Hematopoietic multipotent progenitor cell treated with erythropoietin and hydrocortisone succinate and interleukin-3 and kit ligand, for 17 days (in vitro differentiated cells): Measurements from ENCODE around the gene ALDH3A1.

Source experiments
- DNase-seq: peaks from one replicate; pipeline ENCODE4 v3.0.0-alpha.2; 2015; ENCODE audit warnings: low spot score

The ALDH3A1 gene

GRCh38 chr17:19741832-19742457 lies 6.2 kb downstream of the ALDH3A1 start:
- no peak for DNase-seq

- no peak for DNase-seq
Measured at GRCh38 chr17:19740933-19741332, 7.2 kb downstream of the ALDH3A1 start.

- no peak for DNase-seq
Measured at GRCh38 chr17:19739241-19740201, 8.6 kb downstream of the ALDH3A1 start.

- DNase-seq, result no peak
Measured at GRCh38 chr17:19738757-19739156, 9.3 kb downstream of the ALDH3A1 start.

- no peak for DNase-seq
Measured at GRCh38 chr17:19738073-19738449, 10.0 kb downstream of the ALDH3A1 start.

GRCh38 chr17:19737305-19738072 lies 10.6 kb downstream of the ALDH3A1 start:
- no peak for DNase-seq

- no peak for DNase-seq
Measured at GRCh38 chr17:19736071-19736470, 12.0 kb downstream of the ALDH3A1 start.

- no peak for DNase-seq
Measured at GRCh38 chr17:19733953-19734526, 14.1 kb downstream of the ALDH3A1 start.

GRCh38 chr17:19731626-19732025 lies 16.5 kb downstream of the ALDH3A1 start:
- DNase-seq, result no peak

GRCh38 chr17:19730843-19731242 lies 17.3 kb downstream of the ALDH3A1 start:
- no peak for DNase-seq

- DNase-seq, result no peak
Measured at GRCh38 chr17:19729900-19730299, 18.2 kb downstream of the ALDH3A1 start.

GRCh38 chr17:19728084-19728495 lies 20.0 kb downstream of the ALDH3A1 start:
- peak; percentile 19 for DNase-seq

GRCh38 chr17:19727501-19728078 lies 20.5 kb downstream of the ALDH3A1 start:
- DNase-seq, result no peak

GRCh38 chr17:19726631-19727376 lies 21.3 kb downstream of the ALDH3A1 start:
- DNase-seq, result no peak

- no peak for DNase-seq
Measured at GRCh38 chr17:19725486-19725885, 22.6 kb downstream of the ALDH3A1 start.

GRCh38 chr17:19724501-19725420 lies 23.3 kb downstream of the ALDH3A1 start:
- peak; percentile 13 for DNase-seq

GRCh38 chr17:19723964-19724363 lies 24.1 kb downstream of the ALDH3A1 start:
- DNase-seq, result no peak

- DNase-seq, result no peak
Measured at GRCh38 chr17:19720631-19721426, 27.3 kb downstream of the ALDH3A1 start.

- DNase-seq, result no peak
Measured at GRCh38 chr17:19720210-19720475, 28.0 kb downstream of the ALDH3A1 start.
